ENCODE results near the gene TBC1D3I. TPM values are rescaled to one million over a fixed set of nuclear protein-coding genes. Genes with fewer than 3 reads are reported as not detected.
A peak's percentile ranks its signal among the peaks of the same experiment; 100 is the strongest.
"Not testable (repeated sequence)": the region's sequence is repeated elsewhere in the genome, so short reads cannot be mapped to it uniquely, and the experiment has no call there.

The TBC1D3I gene
- total and polyA plus RNA-seq, 4 donors = 0.11 to 0.17 TPM; not detected in 2

- not testable (repeated sequence) for H3K36me3 ChIP-seq (ENCODE audit: control insufficient read depth in 4 of 4, insufficient read depth in 3 of 4, low read depth in 1 of 4, low read length in 3 of 4); H3K9me3 ChIP-seq (ENCODE audit: control insufficient read depth in 4 of 4, low read length in 3 of 4); H3K27ac ChIP-seq (ENCODE audit: low read depth in 1 of 2, low read length in 2 of 2); H3K4me1 ChIP-seq (ENCODE audit: control insufficient read depth in 4 of 4, insufficient read depth in 4 of 4, low read length in 3 of 4); H3K4me3 ChIP-seq (ENCODE audit: low read depth in 1 of 3, low read length in 3 of 3); H3K9ac ChIP-seq (ENCODE audit: low read depth in 1 of 2, low read length in 2 of 2); DNase-seq (ENCODE audit: low spot score); H3K27me3 ChIP-seq (ENCODE audit: control insufficient read depth in 4 of 4, insufficient read depth in 4 of 4, low read length in 3 of 4)
- peak; percentile 8 to 61 for TF ChIP-seq RAD21 (IDR thresholded peaks at IDR 0.05)
- TF ChIP-seq CTCF (IDR thresholded peaks at IDR 0.05; ENCODE audit: low read depth, low read length, missing input control) = peak; percentile 1
- WGBS = 41% methylated on average over 4 of the region's 5 CpGs
Measured at GRCh38 chr17:36229644-36230043, 34.7 kb downstream of the TBC1D3I start.

GRCh38 chr17:36222967-36223366 is 41.4 kb downstream of the TBC1D3I start:
- H3K4me1 ChIP-seq (ENCODE audit: control insufficient read depth in 4 of 4, insufficient read depth in 4 of 4, low read length in 3 of 4); H3K27ac ChIP-seq (ENCODE audit: low read depth in 1 of 2, low read length in 2 of 2); H3K9ac ChIP-seq (ENCODE audit: low read depth in 1 of 2, low read length in 2 of 2); H3K27me3 ChIP-seq (ENCODE audit: control insufficient read depth in 4 of 4, insufficient read depth in 4 of 4, low read length in 3 of 4); H3K9me3 ChIP-seq (ENCODE audit: control insufficient read depth in 4 of 4, low read length in 3 of 4); H3K36me3 ChIP-seq (ENCODE audit: control insufficient read depth in 4 of 4, insufficient read depth in 3 of 4, low read depth in 1 of 4, low read length in 3 of 4); DNase-seq (ENCODE audit: low spot score); H3K4me3 ChIP-seq (ENCODE audit: low read depth in 1 of 3, low read length in 3 of 3): not testable (repeated sequence)
- WGBS = 93% methylated on average over 12 of the region's 12 CpGs

GRCh38 chr17:36221581-36222100 is 42.7 kb downstream of the TBC1D3I start:
- not testable (repeated sequence) for H3K36me3 ChIP-seq (ENCODE audit: control insufficient read depth in 4 of 4, insufficient read depth in 3 of 4, low read depth in 1 of 4, low read length in 3 of 4); H3K4me1 ChIP-seq (ENCODE audit: control insufficient read depth in 4 of 4, insufficient read depth in 4 of 4, low read length in 3 of 4); H3K9me3 ChIP-seq (ENCODE audit: control insufficient read depth in 4 of 4, low read length in 3 of 4); H3K4me3 ChIP-seq (ENCODE audit: low read depth in 1 of 3, low read length in 3 of 3); H3K27ac ChIP-seq (ENCODE audit: low read depth in 1 of 2, low read length in 2 of 2); DNase-seq (ENCODE audit: low spot score); H3K27me3 ChIP-seq (ENCODE audit: control insufficient read depth in 4 of 4, insufficient read depth in 4 of 4, low read length in 3 of 4); H3K9ac ChIP-seq (ENCODE audit: low read depth in 1 of 2, low read length in 2 of 2)
- 81% methylated on average over 4 of the region's 4 CpGs for WGBS
- peak in 1 of 2 donors; percentile 39 for TF ChIP-seq RAD21 (IDR thresholded peaks at IDR 0.05)

GRCh38 chr17:36220737-36221580 is 43.4 kb downstream of the TBC1D3I start:
- H3K4me3 ChIP-seq (ENCODE audit: low read depth in 1 of 3, low read length in 3 of 3); DNase-seq (ENCODE audit: low spot score); H3K4me1 ChIP-seq (ENCODE audit: control insufficient read depth in 4 of 4, insufficient read depth in 4 of 4, low read length in 3 of 4); H3K9me3 ChIP-seq (ENCODE audit: control insufficient read depth in 4 of 4, low read length in 3 of 4); H3K9ac ChIP-seq (ENCODE audit: low read depth in 1 of 2, low read length in 2 of 2); H3K27me3 ChIP-seq (ENCODE audit: control insufficient read depth in 4 of 4, insufficient read depth in 4 of 4, low read length in 3 of 4); H3K27ac ChIP-seq (ENCODE audit: low read depth in 1 of 2, low read length in 2 of 2); H3K36me3 ChIP-seq (ENCODE audit: control insufficient read depth in 4 of 4, insufficient read depth in 3 of 4, low read depth in 1 of 4, low read length in 3 of 4): not testable (repeated sequence)
- 81% methylated on average over 3 of the region's 3 CpGs for WGBS

- not testable (repeated sequence) for H3K4me1 ChIP-seq (ENCODE audit: control insufficient read depth in 4 of 4, insufficient read depth in 4 of 4, low read length in 3 of 4); H3K9ac ChIP-seq (ENCODE audit: low read depth in 1 of 2, low read length in 2 of 2); H3K9me3 ChIP-seq (ENCODE audit: control insufficient read depth in 4 of 4, low read length in 3 of 4); H3K27ac ChIP-seq (ENCODE audit: low read depth in 1 of 2, low read length in 2 of 2); DNase-seq (ENCODE audit: low spot score); H3K27me3 ChIP-seq (ENCODE audit: control insufficient read depth in 4 of 4, insufficient read depth in 4 of 4, low read length in 3 of 4); H3K4me3 ChIP-seq (ENCODE audit: low read depth in 1 of 3, low read length in 3 of 3); H3K36me3 ChIP-seq (ENCODE audit: control insufficient read depth in 4 of 4, insufficient read depth in 3 of 4, low read depth in 1 of 4, low read length in 3 of 4)
- WGBS = 99% methylated on average over 1 of the region's 1 CpG
Measured at GRCh38 chr17:36219556-36219955, 44.8 kb downstream of the TBC1D3I start.

GRCh38 chr17:36215406-36216308 is 48.7 kb downstream of the TBC1D3I start:
- not testable (repeated sequence) for H3K4me1 ChIP-seq (ENCODE audit: control insufficient read depth in 4 of 4, insufficient read depth in 4 of 4, low read length in 3 of 4); H3K36me3 ChIP-seq (ENCODE audit: control insufficient read depth in 4 of 4, insufficient read depth in 3 of 4, low read depth in 1 of 4, low read length in 3 of 4); H3K4me3 ChIP-seq (ENCODE audit: low read depth in 1 of 3, low read length in 3 of 3); H3K27ac ChIP-seq (ENCODE audit: low read depth in 1 of 2, low read length in 2 of 2); DNase-seq (ENCODE audit: low spot score); H3K9me3 ChIP-seq (ENCODE audit: control insufficient read depth in 4 of 4, low read length in 3 of 4); H3K9ac ChIP-seq (ENCODE audit: low read depth in 1 of 2, low read length in 2 of 2); H3K27me3 ChIP-seq (ENCODE audit: control insufficient read depth in 4 of 4, insufficient read depth in 4 of 4, low read length in 3 of 4)
- 81% methylated on average over 7 of the region's 7 CpGs for WGBS
